Neural cell (in vitro differentiated cells): Measurements from ENCODE around the gene SPON1. TPM values are rescaled to one million over a fixed set of nuclear protein-coding genes. Genes with fewer than 3 reads are reported as not detected.

Experiments used
- H2AFZ ChIP-seq: fragments of 200-600, 300-800 bp; sonication (generic), shearing (Covaris generic); 2 replicates; pipeline ENCODE4 v1.6.0; 2014; ENCODE audit warnings: low read depth, mild to moderate bottlenecking, antibody characterized with exemption, low read length, moderate library complexity
- H3F3A ChIP-seq: fragments of 200-600 bp; shearing (Covaris generic); 2 replicates; pipeline ENCODE4 v1.6.1; 2016; ENCODE audit warnings: mild to moderate bottlenecking, moderate library complexity, mixed read lengths, antibody characterized with exemption, low read length; ENCODE audit not compliant: insufficient read depth, poor library complexity, severe bottlenecking
- H3K27ac ChIP-seq: fragments of 200-600, 300-800 bp; sonication (generic), shearing (Covaris generic); 2 replicates; pipeline ENCODE4 v1.5.1; 2014; ENCODE audit warnings: mild to moderate bottlenecking, low read length, moderate library complexity
- H3K27me3 ChIP-seq: fragments of 300-800, 200-600 bp; sonication (generic), shearing (Covaris generic); 2 replicates; pipeline ENCODE4 v1.6.0; 2014; ENCODE audit warnings: mild to moderate bottlenecking, low read depth, low read length, moderate library complexity; ENCODE audit not compliant: insufficient read depth
- H3K36me3 ChIP-seq: fragments of 300-800, 200-600 bp; sonication (generic), shearing (Covaris generic); 2 replicates; pipeline ENCODE4 v1.5.1; 2014; ENCODE audit warnings: mild to moderate bottlenecking, antibody characterized with exemption, low read length, moderate library complexity; ENCODE audit not compliant: insufficient read depth
- H3K4me2 ChIP-seq: fragments of 300-800, 200-600 bp; sonication (generic), shearing (Covaris generic); 2 replicates; pipeline ENCODE4 v1.6.0; 2014; ENCODE audit warnings: mild to moderate bottlenecking, low read length
- H3K4me3 ChIP-seq: fragments of 300-800, 200-600 bp; sonication (generic), shearing (Covaris generic); 2 replicates; pipeline ENCODE4 v1.5.1; 2014; ENCODE audit warnings: mild to moderate bottlenecking, low read length, moderate library complexity
- H3K79me2 ChIP-seq: fragments of 200-600 bp; shearing (Covaris generic); replicated peaks from 2 replicates; pipeline ENCODE4 v1.6.0; 2014; ENCODE audit warnings: mild to moderate bottlenecking, low read length, moderate library complexity; ENCODE audit not compliant: insufficient read depth
- H3K9ac ChIP-seq: fragments of 300-800, 200-600 bp; sonication (generic), shearing (Covaris generic); 2 replicates; pipeline ENCODE4 v1.6.1; 2016; ENCODE audit warnings: mild to moderate bottlenecking, low read length, mixed read lengths
- H3K9me2 ChIP-seq: fragments of 200-600 bp; shearing (Covaris generic); 2 replicates; pipeline ENCODE4 v1.6.1; 2016; ENCODE audit warnings: mild to moderate bottlenecking, low read length, mixed read lengths; ENCODE audit not compliant: insufficient read depth
- H3K9me3 ChIP-seq: fragments of 200-600, 300-800 bp; sonication (generic), shearing (Covaris generic); 2 replicates; pipeline ENCODE4 v1.6.1; 2016; ENCODE audit warnings: mild to moderate bottlenecking, mixed run types, low read length, moderate library complexity, mixed read lengths
- H4K20me1 ChIP-seq: fragments of 200-600 bp; shearing (Covaris generic); 2 replicates; pipeline ENCODE4 v1.6.1; 2016; ENCODE audit warnings: mild to moderate bottlenecking, mixed run types; ENCODE audit not compliant: insufficient read depth
- EP300 ChIP-seq: fragments of 450-650 bp; conservative IDR thresholded peaks from 2 replicates; pipeline ENCODE4 v1.6.1; 2014; ENCODE audit warnings: antibody characterized with exemption, mild to moderate bottlenecking, moderate library complexity; ENCODE audit not compliant: poor library complexity, severe bottlenecking
- EZH2 ChIP-seq: fragments of 200-600, 300-800 bp; shearing (Covaris generic), sonication (generic); IDR thresholded peaks from 2 replicates; pipeline ENCODE4 v1.6.1; 2014; ENCODE audit warnings: antibody characterized with exemption, low read length, borderline replicate concordance, mild to moderate bottlenecking; ENCODE audit not compliant: insufficient read depth, poor library complexity, severe bottlenecking
- MXI1 ChIP-seq: fragments of 450-650 bp; conservative IDR thresholded peaks from 2 replicates; pipeline ENCODE4 v1.6.1; 2014; ENCODE audit warnings: antibody characterized with exemption, mild to moderate bottlenecking; ENCODE audit not compliant: poor library complexity, severe bottlenecking
- POLR2AphosphoS5 ChIP-seq: IDR thresholded peaks from 2 replicates; pipeline ENCODE4 v1.6.1; 2012
- RAD21 ChIP-seq: fragments of 450-650 bp; conservative IDR thresholded peaks from 2 replicates; pipeline ENCODE4 v1.6.1; 2014; ENCODE audit warnings: antibody characterized with exemption, mild to moderate bottlenecking, moderate library complexity
- SMC3 ChIP-seq: fragments of 450-650 bp; conservative IDR thresholded peaks from 2 replicates; pipeline ENCODE4 v1.6.1; 2014; ENCODE audit warnings: antibody characterized with exemption, mild to moderate bottlenecking, moderate library complexity; ENCODE audit not compliant: poor library complexity
- TAF1 ChIP-seq: IDR thresholded peaks from 2 replicates; pipeline ENCODE4 v1.6.1; 2012; ENCODE audit warnings: low read depth
- polyA plus RNA-seq: library from polyadenylated mRNA; depleted of rRNA; stranded (reverse); fragments of >200 nt; gene quantifications from 2 replicates; pipeline ENCODE4 v1.2.3, GENCODE V29; 2014
- TF ChIP-seq, protein P1 (sequence below): fragments of 450-650 bp; IDR thresholded peaks from 2 replicates; pipeline ENCODE4 v1.5.1; 2014; ENCODE audit warnings: antibody characterized with exemption, mild to moderate bottlenecking, moderate library complexity; ENCODE audit not compliant: poor library complexity, severe bottlenecking
- TF ChIP-seq, protein P2 (sequence below): IDR thresholded peaks from 2 replicates; pipeline ENCODE4 v1.6.1; 2012; ENCODE audit warnings: borderline replicate concordance

SPON1 gene
- polyA plus RNA-seq, 1 donor from 2014 or later = 0.66 TPM

DNA sequence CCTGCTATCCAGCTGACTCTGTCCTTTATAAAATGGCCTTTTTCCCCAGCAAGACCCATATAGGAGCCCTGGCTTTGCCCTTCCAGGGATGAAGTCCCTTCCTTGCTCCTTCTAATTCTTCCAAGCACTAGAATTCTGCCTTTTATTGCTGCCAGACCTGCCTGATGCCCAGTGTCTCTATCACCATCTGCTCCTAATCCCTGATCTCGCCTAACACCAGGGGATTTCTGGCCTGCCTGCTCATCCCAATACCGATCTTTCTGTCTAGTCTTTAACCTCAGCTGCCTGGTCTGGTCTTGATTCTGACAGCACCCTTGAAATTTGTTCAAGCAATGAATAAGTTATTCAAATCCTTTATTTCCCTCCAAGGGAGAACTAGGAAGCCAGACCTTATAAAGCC lies 150.2 kb downstream of the SPON1 start:
- H2AFZ ChIP-seq = no peak overlapping the region
- H3F3A ChIP-seq = no peaks in the 10 kb centered on the region
- H3K9ac ChIP-seq = no peak overlapping the region
- no peak overlapping the region for H3K4me2 ChIP-seq
- TF ChIP-seq SMC3 = no peak
- no peak for TF ChIP-seq MXI1
- TF ChIP-seq EP300 = no peak
- TF ChIP-seq, protein P1, sequence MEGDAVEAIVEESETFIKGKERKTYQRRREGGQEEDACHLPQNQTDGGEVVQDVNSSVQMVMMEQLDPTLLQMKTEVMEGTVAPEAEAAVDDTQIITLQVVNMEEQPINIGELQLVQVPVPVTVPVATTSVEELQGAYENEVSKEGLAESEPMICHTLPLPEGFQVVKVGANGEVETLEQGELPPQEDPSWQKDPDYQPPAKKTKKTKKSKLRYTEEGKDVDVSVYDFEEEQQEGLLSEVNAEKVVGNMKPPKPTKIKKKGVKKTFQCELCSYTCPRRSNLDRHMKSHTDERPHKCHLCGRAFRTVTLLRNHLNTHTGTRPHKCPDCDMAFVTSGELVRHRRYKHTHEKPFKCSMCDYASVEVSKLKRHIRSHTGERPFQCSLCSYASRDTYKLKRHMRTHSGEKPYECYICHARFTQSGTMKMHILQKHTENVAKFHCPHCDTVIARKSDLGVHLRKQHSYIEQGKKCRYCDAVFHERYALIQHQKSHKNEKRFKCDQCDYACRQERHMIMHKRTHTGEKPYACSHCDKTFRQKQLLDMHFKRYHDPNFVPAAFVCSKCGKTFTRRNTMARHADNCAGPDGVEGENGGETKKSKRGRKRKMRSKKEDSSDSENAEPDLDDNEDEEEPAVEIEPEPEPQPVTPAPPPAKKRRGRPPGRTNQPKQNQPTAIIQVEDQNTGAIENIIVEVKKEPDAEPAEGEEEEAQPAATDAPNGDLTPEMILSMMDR = no peak
- no peak for TF ChIP-seq RAD21
- no peak for TF ChIP-seq EZH2
- no peak for TF ChIP-seq TAF1
- no peak for TF ChIP-seq POLR2AphosphoS5
- TF ChIP-seq, protein P2, sequence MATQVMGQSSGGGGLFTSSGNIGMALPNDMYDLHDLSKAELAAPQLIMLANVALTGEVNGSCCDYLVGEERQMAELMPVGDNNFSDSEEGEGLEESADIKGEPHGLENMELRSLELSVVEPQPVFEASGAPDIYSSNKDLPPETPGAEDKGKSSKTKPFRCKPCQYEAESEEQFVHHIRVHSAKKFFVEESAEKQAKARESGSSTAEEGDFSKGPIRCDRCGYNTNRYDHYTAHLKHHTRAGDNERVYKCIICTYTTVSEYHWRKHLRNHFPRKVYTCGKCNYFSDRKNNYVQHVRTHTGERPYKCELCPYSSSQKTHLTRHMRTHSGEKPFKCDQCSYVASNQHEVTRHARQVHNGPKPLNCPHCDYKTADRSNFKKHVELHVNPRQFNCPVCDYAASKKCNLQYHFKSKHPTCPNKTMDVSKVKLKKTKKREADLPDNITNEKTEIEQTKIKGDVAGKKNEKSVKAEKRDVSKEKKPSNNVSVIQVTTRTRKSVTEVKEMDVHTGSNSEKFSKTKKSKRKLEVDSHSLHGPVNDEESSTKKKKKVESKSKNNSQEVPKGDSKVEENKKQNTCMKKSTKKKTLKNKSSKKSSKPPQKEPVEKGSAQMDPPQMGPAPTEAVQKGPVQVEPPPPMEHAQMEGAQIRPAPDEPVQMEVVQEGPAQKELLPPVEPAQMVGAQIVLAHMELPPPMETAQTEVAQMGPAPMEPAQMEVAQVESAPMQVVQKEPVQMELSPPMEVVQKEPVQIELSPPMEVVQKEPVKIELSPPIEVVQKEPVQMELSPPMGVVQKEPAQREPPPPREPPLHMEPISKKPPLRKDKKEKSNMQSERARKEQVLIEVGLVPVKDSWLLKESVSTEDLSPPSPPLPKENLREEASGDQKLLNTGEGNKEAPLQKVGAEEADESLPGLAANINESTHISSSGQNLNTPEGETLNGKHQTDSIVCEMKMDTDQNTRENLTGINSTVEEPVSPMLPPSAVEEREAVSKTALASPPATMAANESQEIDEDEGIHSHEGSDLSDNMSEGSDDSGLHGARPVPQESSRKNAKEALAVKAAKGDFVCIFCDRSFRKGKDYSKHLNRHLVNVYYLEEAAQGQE = no peak
- H3K79me2 ChIP-seq = no peaks in the 10 kb centered on the region
- no peaks in the 10 kb centered on the region for H4K20me1 ChIP-seq
- H3K4me3 ChIP-seq = no peak overlapping the region
- no peaks in the 10 kb centered on the region for H3K36me3 ChIP-seq
- no peaks in the 10 kb centered on the region for H3K27me3 ChIP-seq
- H3K9me3 ChIP-seq = no peaks in the 10 kb centered on the region
- no peak overlapping the region for H3K27ac ChIP-seq
- no peaks in the 10 kb centered on the region for H3K9me2 ChIP-seq

DNA sequence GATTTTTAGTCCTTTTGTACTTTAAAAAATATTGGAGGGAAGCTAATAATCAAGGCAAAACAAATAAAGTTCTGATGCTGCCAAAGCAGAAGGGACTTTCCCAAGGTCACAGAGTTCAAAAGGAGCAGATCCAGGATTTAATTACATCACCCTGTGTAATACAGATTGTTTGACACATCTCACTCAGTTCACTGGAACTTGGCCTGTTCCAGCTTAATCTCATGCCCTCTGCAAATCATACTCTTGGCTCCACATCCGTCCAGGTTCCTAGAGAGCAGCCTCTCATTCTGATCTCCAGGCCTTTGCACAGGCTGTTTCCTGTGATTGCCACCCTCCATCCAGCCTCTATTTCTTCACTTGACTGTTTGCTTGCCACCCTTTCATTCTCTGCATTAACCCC lies 151.7 kb downstream of the SPON1 start:
- H3K27me3 ChIP-seq = no peaks in the 10 kb centered on the region
- H2AFZ ChIP-seq = no peak overlapping the region
- H3K79me2 ChIP-seq = no peaks in the 10 kb centered on the region
- no peaks in the 10 kb centered on the region for H3K36me3 ChIP-seq
- no peaks in the 10 kb centered on the region for H4K20me1 ChIP-seq
- H3K4me2 ChIP-seq = no peak overlapping the region
- H3K9ac ChIP-seq = no peak overlapping the region
- no peak overlapping the region for H3K4me3 ChIP-seq
- TF ChIP-seq SMC3 = no peak
- TF ChIP-seq, protein P1 = no peak
- no peak for TF ChIP-seq EP300
- TF ChIP-seq RAD21 = no peak
- no peak for TF ChIP-seq MXI1
- no peak for TF ChIP-seq TAF1
- no peak for TF ChIP-seq EZH2
- TF ChIP-seq, protein P2 = no peak
- TF ChIP-seq POLR2AphosphoS5 = no peak
- H3F3A ChIP-seq = no peaks in the 10 kb centered on the region
- no peak overlapping the region for H3K27ac ChIP-seq
- no peaks in the 10 kb centered on the region for H3K9me3 ChIP-seq
- no peaks in the 10 kb centered on the region for H3K9me2 ChIP-seq
